ENCODE results near the gene CH25H. TPM values are rescaled to one million over a fixed set of nuclear protein-coding genes. Genes with fewer than 3 reads are reported as not detected.

The CH25H gene
- total RNA-seq, 1 experiment from 2014 or later: 1.0 TPM

- no peak overlapping the region for H4K8ac ChIP-seq (replicated peaks; ENCODE audit: insufficient read length, low read depth, low read length)
- peaks cover 6% of the 10 kb centered on the region; the same call in 1 of the 2 replicates for H3K4me1 ChIP-seq (ENCODE audit: insufficient read depth, low read length)
- H3K9me3 ChIP-seq (ENCODE audit: control insufficient read depth, low read depth, low read length): no peaks in the 10 kb centered on the region
- no CpG with 5 or more reads among the region's 2 CpGs for WGBS (ENCODE audit: extremely low coverage, insufficient read length, low lambda C conversion rate)
- no peaks in the 10 kb centered on the region; a peak in 1 of 5 replicates for H3K9me3 Mint-ChIP-seq
- no peak overlapping the region for H3K14ac ChIP-seq (ENCODE audit: insufficient read depth, low read length)
- no peak overlapping the region for H2BK20ac ChIP-seq (ENCODE audit: low read depth, low read length, poor library complexity, severe bottlenecking)
- H3K79me2 ChIP-seq (ENCODE audit: insufficient read depth, low read length): no peaks in the 10 kb centered on the region
- no peak overlapping the region for H2BK15ac ChIP-seq (ENCODE audit: low read depth, low read length)
- H2AFZ ChIP-seq (ENCODE audit: low read length): no peak overlapping the region
- H3K4me3 Mint-ChIP-seq: no peak overlapping the region
- H3K27ac ChIP-seq (ENCODE audit: insufficient read length, low read depth, low read length): no peak overlapping the region
- H3K56ac ChIP-seq (ENCODE audit: insufficient read length, low read depth, low read length): no peak overlapping the region
- peak overlapping the region in 1 of 3 experiments; percentile 87; a peak in 3 of 7 replicates for H3K27ac Mint-ChIP-seq
- H3K27me3 ChIP-seq (ENCODE audit: insufficient read depth, low read length): no peaks in the 10 kb centered on the region
- H3K23me2 ChIP-seq (ENCODE audit: insufficient read length, low read depth, low read length, poor library complexity, severe bottlenecking): no peaks in the 10 kb centered on the region
- H4K91ac ChIP-seq (ENCODE audit: insufficient read length, low read depth, low read length): no peak overlapping the region
- H3K9ac ChIP-seq (ENCODE audit: extremely low read depth, insufficient read length, low read length): no peak overlapping the region
- H2BK5ac ChIP-seq (ENCODE audit: insufficient read length, low read length): no peak overlapping the region
- H3K79me1 ChIP-seq (ENCODE audit: insufficient read depth, low read depth, low read length, poor library complexity, severe bottlenecking): no peaks in the 10 kb centered on the region
- peaks cover 22 to 29% of the 10 kb centered on the region in 2 experiments for H3K4me1 Mint-ChIP-seq
- H3K4ac ChIP-seq (ENCODE audit: low read depth, low read length): no peak overlapping the region
- no peak overlapping the region for H3T11ph ChIP-seq (ENCODE audit: low read length)
- H3K27me3 Mint-ChIP-seq (ENCODE audit: low read depth): no peaks in the 10 kb centered on the region
- no peak for DNase-seq
- no peak overlapping the region for H3K18ac ChIP-seq (ENCODE audit: insufficient read length, low read depth, low read length)
- H3K36me3 Mint-ChIP-seq (ENCODE audit: insufficient read depth in 1 of 3, low read depth in 3 of 3): peaks cover 5 to 8% (median 6%) of the 10 kb centered on the region in 3 experiments; a peak in 3 of 7 replicates
- no peak overlapping the region for H2BK12ac ChIP-seq (ENCODE audit: insufficient read length, low read depth, low read length)
- H4K20me1 ChIP-seq (ENCODE audit: control insufficient read depth, insufficient read depth, insufficient read length): no peaks in the 10 kb centered on the region
- TF ChIP-seq CTCF (conservative IDR thresholded peaks at IDR 0.05): no peak
- no peak overlapping the region for H2BK120ac ChIP-seq (ENCODE audit: low read depth, low read length, poor library complexity, severe bottlenecking)
- H4K5ac ChIP-seq (ENCODE audit: insufficient read length, low read depth, low read length): no peak overlapping the region
- no peak overlapping the region for H3K23ac ChIP-seq (ENCODE audit: insufficient read length, low read depth, low read length)
- H2AK5ac ChIP-seq (ENCODE audit: insufficient read length, low read length): no peak overlapping the region
- H3K4me2 ChIP-seq (ENCODE audit: insufficient read depth, insufficient read length, low read length): no peak overlapping the region
These were observed 14.8 kb upstream of the CH25H start for GRCh38 chr10:89221919-89222318.

All from H9 (cell line).